ENCODE results near the gene MAD1L1.

The MAD1L1 gene

GRCh38 chr7:2099048-2099957 lies 133.4 kb downstream of the MAD1L1 start:
- DNase-seq = peak; percentile 31

GRCh38 chr7:2098496-2098895 lies 134.2 kb downstream of the MAD1L1 start:
- DNase-seq = no peak

GRCh38 chr7:2098056-2098455 lies 134.7 kb downstream of the MAD1L1 start:
- no peak for DNase-seq

GRCh38 chr7:2097492-2097891 lies 135.3 kb downstream of the MAD1L1 start:
- DNase-seq = no peak

- DNase-seq = no peak
These were observed 135.9 kb downstream of the MAD1L1 start for GRCh38 chr7:2096692-2097387.

GRCh38 chr7:2095436-2095835 lies 137.3 kb downstream of the MAD1L1 start:
- DNase-seq = no peak

GRCh38 chr7:2094454-2095045 lies 138.2 kb downstream of the MAD1L1 start:
- DNase-seq = no peak

- no peak for DNase-seq
These were observed 138.9 kb downstream of the MAD1L1 start for GRCh38 chr7:2093843-2094220.

GRCh38 chr7:2093215-2093842 lies 139.4 kb downstream of the MAD1L1 start:
- no peak for DNase-seq

- DNase-seq = no peak
These were observed 140.5 kb downstream of the MAD1L1 start for GRCh38 chr7:2092279-2092678.

- DNase-seq = no peak
These were observed 141.9 kb downstream of the MAD1L1 start for GRCh38 chr7:2090526-2091520.

GRCh38 chr7:2088801-2089200 lies 143.9 kb downstream of the MAD1L1 start:
- no peak for DNase-seq

GRCh38 chr7:2087744-2088143 lies 145.0 kb downstream of the MAD1L1 start:
- peak; percentile 58 for DNase-seq

GRCh38 chr7:2086229-2086628 lies 146.5 kb downstream of the MAD1L1 start:
- no peak for DNase-seq

GRCh38 chr7:2085804-2086203 lies 146.9 kb downstream of the MAD1L1 start:
- no peak for DNase-seq

- no peak for DNase-seq
These were observed 147.8 kb downstream of the MAD1L1 start for GRCh38 chr7:2084781-2085505.

GRCh38 chr7:2084331-2084730 lies 148.4 kb downstream of the MAD1L1 start:
- no peak for DNase-seq

GRCh38 chr7:2083362-2083761 lies 149.4 kb downstream of the MAD1L1 start:
- no peak for DNase-seq

- no peak for DNase-seq
These were observed 150.4 kb downstream of the MAD1L1 start for GRCh38 chr7:2082139-2082998.

- no peak for DNase-seq
These were observed 151.1 kb downstream of the MAD1L1 start for GRCh38 chr7:2081526-2082135.
